Occipital lobe (tissue), 2 donors: Measurements from ENCODE around the gene FANCE. TPM values are rescaled to one million over a fixed set of nuclear protein-coding genes. Genes with fewer than 3 reads are reported as not detected.
"Not testable (repeated sequence)": the region's sequence is repeated elsewhere in the genome, so short reads cannot be mapped to it uniquely, and the experiment has no call there.

ENCODE experiments used
- DNase-seq: peaks from one replicate; lab custom pipeline; 2025; lab: John Stamatoyannopoulos, UW
- total RNA-seq: library from RNA; depleted of rRNA; stranded (reverse); fragments of >200 nt; gene quantifications from one replicate; pipeline ENCODE4 v1.2.3, GENCODE V29; 2014

FANCE gene
- total RNA-seq, 1 donor from 2014 or later, result 9.5 TPM

- no peak for DNase-seq
Observed at GRCh38 chr6:35429463-35429862, 22.7 kb upstream of the FANCE start.

- no peak for DNase-seq
Observed at GRCh38 chr6:35432291-35432690, 19.8 kb upstream of the FANCE start.

DNA sequence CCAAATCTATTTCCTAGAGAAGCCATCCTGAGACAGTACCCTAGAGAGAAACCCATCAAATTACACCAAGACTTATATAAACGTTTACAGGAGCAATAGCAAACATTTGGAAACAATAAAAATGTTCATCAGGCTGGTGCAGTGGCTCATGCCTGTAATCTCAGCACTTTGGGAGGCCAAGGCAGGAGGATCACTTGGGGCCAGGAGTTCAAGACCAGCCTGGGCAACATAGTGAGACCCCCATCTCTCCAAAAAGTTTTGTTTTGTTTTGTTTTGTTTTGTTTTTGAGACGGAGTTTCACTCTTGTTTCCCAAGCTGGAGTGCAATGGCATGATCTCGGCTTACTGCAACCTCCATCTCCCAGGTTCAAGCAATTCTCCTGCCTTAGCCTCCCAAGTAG is 19.4 kb upstream of the FANCE start:
- not testable (repeated sequence) for DNase-seq

DNA sequence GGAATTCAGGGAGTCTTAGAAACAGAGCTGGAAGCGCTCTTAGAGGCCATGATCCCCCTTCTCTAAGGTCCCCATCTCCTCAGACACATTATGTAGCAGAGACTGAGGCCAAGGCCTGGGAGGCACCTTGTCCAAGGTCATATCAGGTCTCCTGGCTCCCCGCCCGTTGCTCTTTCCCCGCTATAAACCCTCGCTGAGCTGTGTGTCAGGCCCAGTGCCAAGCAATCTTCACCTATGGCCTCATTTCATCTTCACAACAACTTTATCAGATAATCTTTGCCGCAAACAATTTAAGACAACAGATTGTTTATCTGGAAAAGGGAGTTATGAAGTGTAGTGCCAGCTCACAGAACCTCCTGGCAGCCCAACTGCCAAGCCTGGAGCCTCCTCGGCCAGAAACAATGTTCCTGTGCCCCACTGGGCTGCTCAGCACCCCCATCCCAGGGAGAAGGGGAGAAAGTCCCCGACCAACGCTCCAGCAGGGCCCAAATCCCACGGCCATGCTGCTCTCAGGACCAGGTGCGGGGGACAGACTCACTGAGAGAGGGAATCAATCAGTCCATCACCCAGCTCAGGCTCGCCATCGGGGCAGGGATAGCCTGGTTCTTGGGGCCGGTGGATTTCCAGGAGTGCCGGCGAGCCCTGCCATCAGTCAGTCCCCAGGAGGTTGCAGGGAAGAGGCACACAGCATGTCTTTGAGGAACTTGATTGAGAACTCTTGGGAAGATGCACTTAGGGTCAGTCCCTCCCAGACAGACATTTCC is 16.9 kb upstream of the FANCE start:
- DNase-seq, result no peak

GRCh38 chr6:35436071-35436857 is 15.9 kb upstream of the FANCE start:
- DNase-seq, result no peak

GRCh38 chr6:35438378-35439065 is 13.6 kb upstream of the FANCE start:
- DNase-seq, result not testable (repeated sequence)

DNA sequence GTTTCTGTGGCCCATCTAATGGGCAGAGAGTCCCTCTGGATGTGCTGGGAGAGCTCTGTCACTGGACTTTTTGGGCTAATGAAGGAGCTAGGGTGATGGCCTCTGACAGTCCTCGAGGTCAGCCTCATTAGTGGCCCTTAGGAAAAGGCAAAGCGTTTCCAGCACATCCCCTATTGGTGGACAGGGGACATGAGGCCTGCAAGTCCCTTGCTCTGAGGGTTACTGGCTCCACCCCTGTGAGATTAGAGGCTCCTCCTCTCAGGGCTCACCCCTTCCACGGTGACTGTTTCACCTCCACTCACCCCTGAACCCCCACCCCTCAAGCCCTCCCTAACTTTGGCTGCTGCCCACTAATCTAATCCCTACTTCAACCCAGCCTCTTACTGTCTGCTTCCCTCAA is 12.8 kb upstream of the FANCE start:
- no peak for DNase-seq

DNA sequence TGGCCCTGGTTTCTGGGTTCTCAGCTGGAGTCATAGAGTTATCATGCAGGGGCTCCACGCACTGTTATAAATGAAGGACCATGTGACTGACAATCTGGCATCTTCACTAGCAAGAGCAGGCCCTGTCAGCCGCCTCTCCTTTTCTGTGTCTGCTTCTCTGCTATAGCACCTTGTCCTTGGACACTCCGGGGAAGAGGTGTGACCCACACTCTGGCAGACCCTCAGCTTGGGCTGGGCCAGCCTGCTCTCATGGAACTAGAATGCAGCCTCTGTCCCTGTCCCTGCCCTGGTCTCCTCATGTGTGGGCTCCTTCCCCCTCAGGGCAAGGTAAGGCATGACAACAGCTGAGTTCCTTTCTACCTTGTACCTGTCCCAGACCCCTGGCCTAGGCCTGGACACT is 10.9 kb upstream of the FANCE start:
- DNase-seq, result no peak

DNA sequence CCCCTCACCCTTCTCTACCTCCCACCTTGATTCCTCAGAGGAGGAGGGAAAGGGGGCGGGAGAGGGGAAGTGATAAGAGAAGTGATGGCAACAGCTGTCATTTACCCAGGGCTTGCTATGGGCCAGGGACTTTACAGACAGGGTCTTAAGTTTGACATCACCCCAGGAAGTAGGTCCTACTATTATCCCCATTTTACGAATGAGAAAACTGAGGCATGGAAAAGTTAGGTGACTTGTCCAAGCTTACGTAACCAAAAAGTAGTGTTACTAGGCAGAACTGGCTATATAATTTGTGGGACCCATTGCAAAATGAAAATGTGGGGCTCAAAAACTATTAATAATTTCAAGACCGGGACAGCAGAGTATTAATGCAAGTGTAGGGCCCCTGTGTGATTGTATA is 10.5 kb upstream of the FANCE start:
- DNase-seq, result no peak

DNA sequence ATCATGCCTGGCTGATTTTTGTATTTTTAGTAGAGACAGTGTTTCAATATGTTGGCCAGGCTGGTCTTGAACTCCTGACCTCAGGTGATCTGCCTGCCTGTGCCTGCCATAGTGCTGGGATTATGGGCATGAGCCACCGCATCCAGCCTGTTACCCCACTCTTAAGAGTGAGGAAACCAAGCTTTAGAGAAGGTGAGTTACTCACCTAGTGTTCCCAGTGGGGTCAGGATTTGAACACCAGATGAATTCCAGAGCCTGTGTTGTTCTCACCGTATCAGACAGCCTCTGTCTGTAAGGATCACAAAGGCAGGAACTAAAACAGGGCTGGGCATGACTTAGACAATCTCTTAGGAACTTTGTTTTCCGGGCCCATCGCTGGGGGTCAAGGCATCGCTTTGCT is 9.4 kb upstream of the FANCE start:
- no peak for DNase-seq

GRCh38 chr6:35443341-35444030 is 8.7 kb upstream of the FANCE start:
- DNase-seq, result no peak

- no peak for DNase-seq
Observed at GRCh38 chr6:35445691-35446090, 6.4 kb upstream of the FANCE start.

- no peak for DNase-seq
Observed at GRCh38 chr6:35448191-35448590, 3.9 kb upstream of the FANCE start.

- DNase-seq, result no peak
Observed at GRCh38 chr6:35449287-35449881, 2.8 kb upstream of the FANCE start.

DNA sequence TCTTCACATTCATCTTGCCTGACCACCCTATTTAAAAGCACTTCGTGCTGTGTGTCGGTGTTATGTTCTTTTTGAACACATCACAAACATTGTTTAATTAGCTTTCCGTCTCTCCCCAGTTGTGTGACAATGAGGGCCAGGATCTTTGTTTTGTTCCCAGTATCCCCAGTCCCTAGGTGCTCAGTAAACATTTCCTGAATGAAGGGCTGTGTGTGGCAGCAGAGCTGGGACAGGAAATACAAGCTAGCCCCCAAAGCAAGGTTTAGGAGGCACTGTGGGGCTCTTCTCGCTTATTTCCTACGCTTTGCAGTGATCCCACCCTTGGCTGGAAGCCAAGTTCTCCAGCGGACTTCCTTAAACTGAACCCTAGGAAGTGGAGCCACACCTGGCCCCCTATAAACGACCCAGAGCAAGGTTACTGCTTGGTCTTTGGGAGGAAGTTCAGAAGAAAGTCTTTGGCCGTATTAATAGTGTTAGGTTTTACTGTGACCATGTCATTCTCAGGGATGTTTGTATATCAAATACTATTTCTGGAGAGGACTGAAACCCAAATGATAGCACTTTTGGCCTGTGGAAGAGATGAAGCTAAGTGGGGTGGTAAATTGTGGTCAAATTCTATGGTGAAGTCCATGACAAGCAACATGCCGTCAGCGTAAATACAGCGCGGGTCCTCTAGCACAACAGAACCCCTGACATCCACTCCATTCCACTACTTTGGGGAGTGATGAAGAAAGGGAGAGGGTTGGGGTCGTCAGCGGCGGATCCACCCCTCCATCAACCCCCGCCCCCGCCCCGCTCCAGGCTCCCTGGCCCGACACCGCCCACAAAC is 570 bp upstream of the FANCE start:
- DNase-seq, result no peak

GRCh38 chr6:35453236-35453635 is 1.1 kb downstream of the FANCE start:
- no peak for DNase-seq

DNA sequence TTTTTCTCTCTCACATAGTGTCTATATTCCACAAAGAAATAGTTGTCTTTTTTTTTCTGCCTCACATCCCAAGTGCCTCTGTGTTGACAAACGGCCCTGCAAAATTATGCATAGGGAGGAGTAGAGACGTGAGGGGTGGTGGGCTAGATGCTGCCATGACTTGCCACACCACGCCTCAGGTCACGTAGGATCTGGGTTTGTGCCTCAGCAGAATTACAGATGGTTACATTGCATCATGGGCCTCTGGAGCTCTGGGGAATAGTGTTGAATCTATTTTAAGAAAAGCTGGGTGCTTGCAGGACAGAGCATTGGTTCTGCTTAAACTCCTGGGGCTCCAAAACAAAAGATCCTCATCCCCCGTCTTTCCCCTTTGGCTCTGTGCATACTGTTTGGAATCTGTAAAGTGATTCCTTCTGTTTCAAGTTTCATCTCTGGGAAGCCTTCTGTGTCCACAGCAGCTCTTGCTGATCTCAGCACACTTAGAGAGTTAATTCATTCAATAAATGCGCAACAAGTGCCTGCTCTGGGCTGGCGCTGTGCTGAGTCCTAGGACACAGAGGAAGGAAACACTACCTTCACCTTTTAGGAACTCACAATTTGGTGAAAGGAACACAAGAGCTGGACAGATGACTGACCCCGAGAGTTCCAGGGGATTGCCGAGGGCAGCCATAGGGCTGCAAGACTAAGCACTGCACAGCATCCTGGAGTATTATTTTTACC is 2.4 kb downstream of the FANCE start:
- no peak for DNase-seq

GRCh38 chr6:35457907-35458306 is 5.8 kb downstream of the FANCE start:
- DNase-seq, result no peak

DNA sequence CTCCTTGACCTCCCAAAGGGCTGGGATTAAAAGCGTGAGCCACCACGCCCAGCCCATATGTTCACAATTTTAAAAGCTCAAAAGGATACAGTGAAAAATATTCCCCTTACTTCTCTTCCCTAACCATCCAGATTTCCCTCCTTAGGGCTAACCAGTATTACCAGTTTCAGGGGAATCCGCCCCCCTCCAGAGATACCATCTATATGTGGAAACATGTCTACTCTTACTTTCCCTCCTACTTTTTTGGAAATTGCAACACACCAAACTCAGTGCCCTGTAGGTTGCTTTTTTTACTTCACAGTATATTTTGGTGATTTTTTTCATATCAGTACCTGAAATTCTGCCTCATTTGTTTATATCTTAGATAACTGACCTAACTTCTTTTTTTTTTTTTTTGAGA is 9.1 kb downstream of the FANCE start:
- no peak for DNase-seq

DNA sequence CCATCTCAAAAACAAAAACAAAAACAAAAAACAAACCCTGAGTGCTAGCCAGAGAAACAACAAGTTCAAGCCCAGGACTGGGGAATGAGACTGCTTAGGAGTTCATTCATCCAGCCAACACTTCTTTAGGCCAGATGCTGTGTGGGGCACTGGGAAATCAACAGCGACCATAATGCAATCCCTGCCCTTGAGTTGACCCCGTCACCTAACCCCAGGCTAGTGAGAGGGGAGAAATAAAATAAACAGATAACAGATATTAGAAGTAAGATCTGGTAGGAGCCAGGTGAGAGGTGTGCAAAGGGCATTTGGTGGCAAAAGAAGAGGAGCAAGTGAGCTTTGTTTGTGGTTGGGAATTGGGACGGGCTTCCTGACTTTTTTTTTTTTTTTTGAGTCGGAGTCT is 11.2 kb downstream of the FANCE start:
- DNase-seq, result no peak
